Endodermal cell (in vitro differentiated cells): ENCODE data around the gene PDCD5. TPM values are rescaled to one million over a fixed set of nuclear protein-coding genes. Genes with fewer than 3 reads are reported as not detected.

Experiments used
- DNase-seq: peaks from one replicate; pipeline ENCODE4 v3.0.0-alpha.2; 2017
- H3K27ac ChIP-seq: 2 replicates; pipeline ENCODE4 v1.5.1; 2013; ENCODE audit warnings: mild to moderate bottlenecking, low read depth, low read length, moderate library complexity
- H3K27me3 ChIP-seq: 2 replicates; pipeline ENCODE4 v1.6.1; 2013; ENCODE audit warnings: mild to moderate bottlenecking, low read length, moderate library complexity; ENCODE audit not compliant: insufficient read depth, control insufficient read depth, poor library complexity, severe bottlenecking
- H3K36me3 ChIP-seq: 2 replicates; pipeline ENCODE4 v1.7.0; 2013; ENCODE audit warnings: mild to moderate bottlenecking, low read length, moderate library complexity; ENCODE audit not compliant: control insufficient read depth, insufficient read depth
- H3K4me1 ChIP-seq: one replicate; pipeline ENCODE4 v1.7.0; 2013; ENCODE audit warnings: low read length; ENCODE audit not compliant: control insufficient read depth, insufficient read depth
- H3K4me3 ChIP-seq: 2 replicates; pipeline ENCODE4 v1.5.1; 2013; ENCODE audit warnings: mild to moderate bottlenecking, low read length, moderate library complexity
- H3K9ac ChIP-seq: 2 replicates; pipeline ENCODE4 v1.6.1; 2013; ENCODE audit warnings: mild to moderate bottlenecking, low read length, moderate library complexity; ENCODE audit not compliant: poor library complexity, severe bottlenecking; ENCODE audit errors: extremely low read depth
- H3K9me3 ChIP-seq: 2 replicates; pipeline ENCODE4 v1.6.1; 2013; ENCODE audit warnings: mild to moderate bottlenecking, low read length, moderate library complexity; ENCODE audit not compliant: control insufficient read depth
- H3K27ac Mint-ChIP-seq: 2 replicates; pipeline ENCODE4 v1.8.0; 2020; ENCODE audit warnings: mixed read lengths
- H3K27me3 Mint-ChIP-seq: 2 replicates; pipeline ENCODE4 v1.8.0; 2021; ENCODE audit warnings: mild to moderate bottlenecking, mixed read lengths; ENCODE audit not compliant: insufficient read depth
- H3K36me3 Mint-ChIP-seq: 2 replicates; pipeline ENCODE4 v1.8.0; 2020; ENCODE audit warnings: low read depth, mixed read lengths
- H3K4me1 Mint-ChIP-seq: 2 replicates; pipeline ENCODE4 v1.8.0; 2020; ENCODE audit warnings: mixed read lengths
- H3K4me3 Mint-ChIP-seq: 2 replicates; pipeline ENCODE4 v1.8.0; 2020; ENCODE audit warnings: mild to moderate bottlenecking, moderate library complexity, mixed read lengths
- H3K9me3 Mint-ChIP-seq: 2 replicates; pipeline ENCODE4 v1.8.0; 2020; ENCODE audit warnings: mild to moderate bottlenecking, mixed read lengths
- WGBS, 2 experiments: methylation state at CpG; one replicate each; pipeline versions ENCODE4 v1.1.5 to v1.1.7; 2013; ENCODE audit warnings: missing lambda C conversion rate in 2 of 2, mixed read lengths in 1 of 2; ENCODE audit not compliant: insufficient coverage in 1 of 2, insufficient read length in 1 of 2; 5-methylcytosine and 5-hydroxymethylcytosine counted together
- total RNA-seq, 2 donors: library from RNA; stranded (reverse); fragmentation: NEBNext Ultra II Directional in 1 of 2; extraction: Animal tissue kit (Norgen Biotek cat#: 25700) in 1 of 2; gene quantifications; 2 replicates in 1 of 2; 3 replicates in 1 of 2; pipeline ENCODE4 v1.2.1, GENCODE V29; 2021
- TF ChIP-seq, protein P1 (sequence below): fragments of 200-600 bp; sonication (generic); conservative IDR thresholded peaks from 2 replicates; pipeline ENCODE4 v1.5.0; 2021; ENCODE audit warnings: antibody characterized with exemption, mild to moderate bottlenecking

Gene PDCD5
- total RNA-seq, 2 donors from 2014 or later: 100 to 102 TPM

DNA sequence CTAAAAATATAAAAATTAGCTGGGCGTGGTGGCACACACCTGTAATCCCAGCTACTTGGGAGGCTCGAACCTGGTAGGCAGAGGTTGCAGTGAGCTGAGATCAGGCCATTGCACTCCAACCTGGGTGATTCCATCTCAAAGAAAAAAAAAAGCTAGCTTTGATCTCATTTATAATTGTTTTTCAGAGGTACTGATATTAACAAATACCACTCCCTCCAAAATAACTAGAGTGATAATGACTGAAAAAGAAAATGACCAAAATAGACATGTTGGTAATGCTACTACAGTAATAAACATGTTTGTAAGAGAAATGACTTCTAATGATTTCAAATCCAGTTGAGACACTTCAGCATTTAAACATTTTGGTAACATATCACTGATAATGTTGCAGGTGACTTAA lies 13.0 kb downstream of the PDCD5 start:
- Histone ChIP-seq H3K4me3 (no peak overlapping the region), H3K9ac (no peak overlapping the region), H3K36me3 (peaks cover 60% of the 10 kb centered on the region), H3K9me3 (peaks cover 5% of the 10 kb centered on the region), H3K4me1 (no peaks in the 10 kb centered on the region), H3K27ac (no peak overlapping the region), H3K27me3 (no peaks in the 10 kb centered on the region)
- Mint-ChIP-seq H3K4me1 (peaks cover 9% of the 10 kb centered on the region), H3K36me3 (peaks cover 79% of the 10 kb centered on the region), H3K27ac (no peak overlapping the region), H3K27me3 (no peaks in the 10 kb centered on the region), H3K4me3 (no peak overlapping the region), H3K9me3 (peaks cover 35% of the 10 kb centered on the region)
- no peak for DNase-seq
- WGBS, 2 experiments: 83 to 90% methylated on average over 2 of the region's 2 CpGs
- TF ChIP-seq, protein P1, sequence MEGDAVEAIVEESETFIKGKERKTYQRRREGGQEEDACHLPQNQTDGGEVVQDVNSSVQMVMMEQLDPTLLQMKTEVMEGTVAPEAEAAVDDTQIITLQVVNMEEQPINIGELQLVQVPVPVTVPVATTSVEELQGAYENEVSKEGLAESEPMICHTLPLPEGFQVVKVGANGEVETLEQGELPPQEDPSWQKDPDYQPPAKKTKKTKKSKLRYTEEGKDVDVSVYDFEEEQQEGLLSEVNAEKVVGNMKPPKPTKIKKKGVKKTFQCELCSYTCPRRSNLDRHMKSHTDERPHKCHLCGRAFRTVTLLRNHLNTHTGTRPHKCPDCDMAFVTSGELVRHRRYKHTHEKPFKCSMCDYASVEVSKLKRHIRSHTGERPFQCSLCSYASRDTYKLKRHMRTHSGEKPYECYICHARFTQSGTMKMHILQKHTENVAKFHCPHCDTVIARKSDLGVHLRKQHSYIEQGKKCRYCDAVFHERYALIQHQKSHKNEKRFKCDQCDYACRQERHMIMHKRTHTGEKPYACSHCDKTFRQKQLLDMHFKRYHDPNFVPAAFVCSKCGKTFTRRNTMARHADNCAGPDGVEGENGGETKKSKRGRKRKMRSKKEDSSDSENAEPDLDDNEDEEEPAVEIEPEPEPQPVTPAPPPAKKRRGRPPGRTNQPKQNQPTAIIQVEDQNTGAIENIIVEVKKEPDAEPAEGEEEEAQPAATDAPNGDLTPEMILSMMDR: no peak

DNA sequence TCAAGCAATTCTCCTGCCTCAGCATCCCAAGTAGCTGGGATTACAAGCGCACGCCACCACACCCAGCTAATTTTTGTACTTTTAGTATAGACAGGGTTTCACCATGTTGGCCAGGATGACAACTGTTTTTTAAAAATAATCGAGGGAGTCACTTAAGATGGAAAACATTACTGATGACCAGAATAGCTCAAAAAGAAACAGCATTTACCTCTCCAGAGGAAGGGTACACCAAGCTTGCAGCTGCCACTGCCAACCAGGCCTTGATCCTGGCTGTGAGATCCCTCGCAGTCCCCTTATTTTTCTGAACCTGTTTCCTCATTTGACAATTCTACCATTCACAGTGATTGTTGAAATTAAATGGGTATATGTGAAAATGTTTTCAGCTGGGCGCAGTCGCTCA lies 14.5 kb downstream of the PDCD5 start:
- peaks cover 83% of the 10 kb centered on the region for H3K36me3 Mint-ChIP-seq
- H3K4me1 ChIP-seq: no peaks in the 10 kb centered on the region
- no peak overlapping the region for H3K27ac ChIP-seq
- H3K4me1 Mint-ChIP-seq: peaks cover 9% of the 10 kb centered on the region
- 95 to 98% methylated on average over 5 to 6 of the region's 6 CpGs for WGBS, 2 experiments
- H3K9me3 ChIP-seq: peaks cover 5% of the 10 kb centered on the region
- TF ChIP-seq, protein P1: no peak
- H3K36me3 ChIP-seq: peaks cover 75% of the 10 kb centered on the region
- H3K27me3 ChIP-seq: no peaks in the 10 kb centered on the region
- no peak for DNase-seq
- H3K9me3 Mint-ChIP-seq: peaks cover 32% of the 10 kb centered on the region
- no peak overlapping the region for H3K4me3 Mint-ChIP-seq
- no peak overlapping the region for H3K4me3 ChIP-seq
- H3K27ac Mint-ChIP-seq: no peak overlapping the region
- no peaks in the 10 kb centered on the region for H3K27me3 Mint-ChIP-seq
- H3K9ac ChIP-seq: no peak overlapping the region

DNA sequence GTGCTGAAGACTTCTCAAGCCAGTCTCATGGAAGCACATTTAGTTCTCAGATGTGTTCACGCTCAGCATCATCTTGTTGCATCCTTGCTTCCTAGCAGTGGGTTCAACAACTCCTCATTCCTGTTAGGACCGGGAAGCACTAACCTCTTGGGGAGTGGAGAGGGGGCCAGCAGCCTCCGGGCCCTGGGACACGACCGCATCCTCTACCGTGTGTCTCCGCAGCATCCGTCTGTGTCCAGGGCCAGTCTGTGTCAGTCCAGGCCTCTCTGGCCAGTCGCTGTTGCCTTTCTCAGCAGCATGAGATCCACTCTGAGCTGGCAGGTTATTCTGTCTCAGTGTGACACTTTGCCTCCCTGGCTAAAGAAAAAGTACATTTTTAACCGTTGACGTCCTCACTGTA lies 17.0 kb downstream of the PDCD5 start:
- no peak for DNase-seq
- H3K36me3 ChIP-seq: peaks cover 87% of the 10 kb centered on the region
- H3K9ac ChIP-seq: no peak overlapping the region
- H3K4me3 Mint-ChIP-seq: no peak overlapping the region
- H3K36me3 Mint-ChIP-seq: peaks cover 81% of the 10 kb centered on the region
- H3K9me3 ChIP-seq: peaks cover 5% of the 10 kb centered on the region
- H3K27me3 Mint-ChIP-seq: no peaks in the 10 kb centered on the region
- H3K27ac ChIP-seq: no peak overlapping the region
- H3K4me1 ChIP-seq: no peaks in the 10 kb centered on the region
- WGBS, 2 experiments: 92 to 97% methylated on average over 11 of the region's 11 CpGs
- peaks cover 9% of the 10 kb centered on the region for H3K4me1 Mint-ChIP-seq
- H3K4me3 ChIP-seq: no peak overlapping the region
- H3K27ac Mint-ChIP-seq: no peak overlapping the region
- no peaks in the 10 kb centered on the region for H3K27me3 ChIP-seq
- TF ChIP-seq, protein P1: no peak
- peaks cover 14% of the 10 kb centered on the region for H3K9me3 Mint-ChIP-seq
